GM12878 (cell line): ENCODE data around the gene BCL2L12. TPM values are rescaled to one million over a fixed set of nuclear protein-coding genes. Genes with fewer than 3 reads are reported as not detected.
A peak's percentile ranks its signal among the peaks of the same experiment; 100 is the strongest.

Experiments used
- ATF2 ChIP-seq: IDR thresholded peaks from 2 replicates; pipeline ENCODE4 v1.6.1; 2012; ENCODE audit warnings: low read length, inconsistent platforms
- ATF3 ChIP-seq: IDR thresholded peaks from 2 replicates; pipeline ENCODE4 v1.6.1; 2011; ENCODE audit warnings: low read depth, mild to moderate bottlenecking, low read length, moderate library complexity, borderline replicate concordance; ENCODE audit errors: extremely low read depth
- BHLHE40 ChIP-seq, 2 experiments: fragments of 450-650 bp in 1 of 2; IDR thresholded peaks; 2 replicates each; pipeline ENCODE4 v1.6.1; 2011 to 2017; ENCODE audit warnings: low read depth in 2 of 2, borderline replicate concordance in 1 of 2, improper control_type of control experiment in 1 of 2, low read length in 1 of 2, mild to moderate bottlenecking in 1 of 2
- BMI1 ChIP-seq: fragments of 450-650 bp; IDR thresholded peaks from 2 replicates; pipeline ENCODE4 v1.6.1; 2016; ENCODE audit warnings: mild to moderate bottlenecking, moderate library complexity, borderline replicate concordance
- CBX3 ChIP-seq: fragments of 200-600 bp; sonication (generic); IDR thresholded peaks from 2 replicates; pipeline ENCODE4 v1.6.1; 2016; ENCODE audit warnings: low read depth, borderline replicate concordance
- CREB1 ChIP-seq: IDR thresholded peaks from 2 replicates; pipeline ENCODE4 v1.6.1; 2012; ENCODE audit warnings: low read depth, mild to moderate bottlenecking, inconsistent platforms
- EGR1 ChIP-seq, 2 experiments: IDR thresholded peaks; 1 replicate in 1 of 2; 2 replicates in 1 of 2; pipeline ENCODE4 v1.6.1; 2011 to 2012; ENCODE audit warnings: low read depth in 2 of 2, low read length in 2 of 2, borderline replicate concordance in 1 of 2, mild to moderate bottlenecking in 1 of 2, moderate library complexity in 1 of 2
- HCFC1 ChIP-seq: fragments of 150-350 bp; IDR thresholded peaks from 2 replicates; pipeline ENCODE4 v1.6.1; 2014; ENCODE audit warnings: low read length
- HSF1 ChIP-seq: fragments of 150-350 bp; IDR thresholded peaks from 2 replicates; pipeline ENCODE4 v1.6.1; 2014; ENCODE audit warnings: mild to moderate bottlenecking, low read depth, low read length
- IRF3 ChIP-seq: fragments of 450-650 bp; IDR thresholded peaks from 2 replicates; pipeline ENCODE4 v1.6.1; 2014; ENCODE audit warnings: mild to moderate bottlenecking
- NFXL1 ChIP-seq: fragments of 450-650 bp; IDR thresholded peaks from 2 replicates; pipeline ENCODE4 v1.6.1; 2017; ENCODE audit warnings: antibody characterized with exemption, mild to moderate bottlenecking, borderline replicate concordance
- NRF1 ChIP-seq: conservative IDR thresholded peaks from 2 replicates; pipeline ENCODE4 v1.6.1; 2011; ENCODE audit warnings: mild to moderate bottlenecking, low read depth, low read length, improper control_type of control experiment
- POLR2AphosphoS2 ChIP-seq: IDR thresholded peaks from 2 replicates; pipeline ENCODE4 v1.6.1; 2011; ENCODE audit warnings: low read depth, mild to moderate bottlenecking, low read length, improper control_type of control experiment, moderate library complexity
- POU2F2 ChIP-seq: IDR thresholded peaks from 3 replicates; pipeline ENCODE4 v1.6.1; 2011; ENCODE audit warnings: low read depth, mild to moderate bottlenecking, low read length, borderline replicate concordance
- RBBP5 ChIP-seq: fragments of 200-600 bp; sonication (generic); conservative IDR thresholded peaks from 2 replicates; pipeline ENCODE4 v1.6.1; 2016
- SKIL ChIP-seq: fragments of 450-650 bp; IDR thresholded peaks from 2 replicates; pipeline ENCODE4 v1.6.1; 2017; ENCODE audit warnings: mild to moderate bottlenecking, low read depth, inconsistent platforms; ENCODE audit not compliant: poor library complexity, severe bottlenecking
- SMAD1 ChIP-seq: fragments of 450-650 bp; IDR thresholded peaks from 2 replicates; pipeline ENCODE4 v1.6.1; 2018; ENCODE audit warnings: mild to moderate bottlenecking, low read depth; ENCODE audit not compliant: partially characterized antibody
- USF1 ChIP-seq: IDR thresholded peaks from 2 replicates; pipeline ENCODE4 v1.6.1; 2011; ENCODE audit warnings: borderline replicate concordance, low read depth, mild to moderate bottlenecking, moderate library complexity, mixed read lengths, low read length; ENCODE audit not compliant: insufficient read depth; ENCODE audit errors: extremely low read length
- WRNIP1 ChIP-seq: IDR thresholded peaks from 2 replicates; pipeline ENCODE4 v1.6.1; 2011; ENCODE audit warnings: low read depth, low read length, improper control_type of control experiment, borderline replicate concordance
- ZNF207 ChIP-seq: fragments of 450-650 bp; IDR thresholded peaks from 2 replicates; pipeline ENCODE4 v1.6.1; 2014; ENCODE audit warnings: antibody characterized with exemption, mild to moderate bottlenecking, borderline replicate concordance
- ZNF274 ChIP-seq: IDR thresholded peaks from one replicate; pipeline ENCODE4 v1.8.0; 2011; ENCODE audit not compliant: insufficient read length, insufficient read depth
- ZSCAN29 ChIP-seq: fragments of 450-650 bp; IDR thresholded peaks from 2 replicates; pipeline ENCODE4 v1.6.1; 2017; ENCODE audit warnings: mild to moderate bottlenecking, moderate library complexity
- polyA plus RNA-seq, 11 experiments: library from polyadenylated mRNA; depleted of rRNA in 4 of 11; unstranded in 6 of 11; stranded (reverse) in 5 of 11; fragments of >200 nt; fragmentation: Nextera tagmentation in 4 of 11; fragmentation: Illumina TruSeq in 1 of 11; extraction: Ambion mirVana in 4 of 11; extraction: Trizol in 1 of 11; gene quantifications; 1 replicate in 1 of 11; 2 replicates in 10 of 11; pipeline versions ENCODE4 v1.2.1 to v1.2.3, GENCODE V29; 2011 to 2016; ENCODE audit warnings: inconsistent platforms in 2 of 11, missing spikeins in 2 of 11, low read depth in 1 of 11
- total RNA-seq, 4 experiments: library from RNA; depleted of rRNA in 3 of 4; stranded (reverse); fragments of >200 nt in 3 of 4; fragmentation: Illumina TruSeq in 1 of 4; extraction: Trizol in 1 of 4; gene quantifications; 2 replicates each; pipeline versions ENCODE4 v1.2.1 to v1.2.3, GENCODE V29; 2013 to 2021

Gene BCL2L12
- total and polyA plus RNA-seq, 10 of the 15 experiments (the other 5 are each of a cell fraction or from before 2014, with no cell fraction given) = 1.8 to 143 (median 50.4) TPM

- TF ChIP-seq NFXL1 (no peak), NRF1 (0 out of 2 replicates have a peak, but pooled peaks have one; percentile 4), RBBP5 (no peak), POU2F2 (peak; percentile 90; the same call in 2 of the 3 replicates), USF1 (no peak), HCFC1 (peak; percentile 34; the same call in 1 of the 2 replicates), CREB1 (no peak; the same call in 1 of the 2 replicates), BHLHE40 (IDR thresholded peaks at IDR 0.05; ENCODE audit: borderline replicate concordance in 1 of 2, low read depth in 2 of 2, low read length in 1 of 2) (no peak), BMI1 (no peak), CBX3 (no peak), EGR1 (IDR thresholded peaks at IDR 0.05; ENCODE audit: borderline replicate concordance in 1 of 2, low read depth in 2 of 2, low read length in 2 of 2) (no peak), ZNF207 (0 out of 2 replicates have a peak, but pooled peaks have one; percentile 42), SKIL (peak; percentile 54), WRNIP1 (no peak), ZSCAN29 (no peak), POLR2AphosphoS2 (peak; percentile 79), ATF2 (no peak), ATF3 (no peak), SMAD1 (peak; percentile 80), HSF1 (no peak), IRF3 (0 out of 2 replicates have a peak, but pooled peaks have one; percentile 38), ZNF274 (no peak)
Observed at GRCh38 chr19:49640113-49640898, 25.4 kb upstream of the BCL2L12 start, which contains the start of gene RRAS (continued).
